ENCODE measurements around the gene DIS3L2. TPM values are rescaled to one million over a fixed set of nuclear protein-coding genes. Genes with fewer than 3 reads are reported as not detected.

The DIS3L2 gene
- total RNA-seq, 1 donor from 2014 or later, result 18.6 TPM

GRCh38 chr2:231992888-231993287, 31.4 kb downstream of the DIS3L2 start:
- no peak for DNase-seq (ENCODE audit: low spot score)
- intact Hi-C loops (cut with DNase I), result no loop called here

GRCh38 chr2:231996797-231997540, 35.5 kb downstream of the DIS3L2 start:
- no peak for DNase-seq (ENCODE audit: low spot score)
- intact Hi-C loops (cut with DNase I), result no loop called here

- no peak for DNase-seq (ENCODE audit: low spot score)
- intact Hi-C loops (cut with DNase I), result no loop called here
These were observed 36.5 kb downstream of the DIS3L2 start for GRCh38 chr2:231998046-231998445.

- intact Hi-C loops (cut with DNase I), result no loop called here
These were observed 38.9 kb downstream of the DIS3L2 start for GRCh38 chr2:232000439-232000838.

GRCh38 chr2:232001073-232001472, 39.6 kb downstream of the DIS3L2 start:
- no peak for DNase-seq (ENCODE audit: low spot score)
- intact Hi-C loops (cut with DNase I), result no loop called here

More at GRCh38 chr2:232000439-232000838, 38.9 kb downstream of the DIS3L2 start:
- no peak for DNase-seq (ENCODE audit: low spot score)

- intact Hi-C loops (cut with DNase I), result no loop called here
- no peak for DNase-seq (ENCODE audit: low spot score)
These were observed 44.7 kb downstream of the DIS3L2 start for GRCh38 chr2:232006253-232006652.

GRCh38 chr2:232008907-232009638, 47.6 kb downstream of the DIS3L2 start:
- no peak for DNase-seq (ENCODE audit: low spot score)
- intact Hi-C loops (cut with DNase I), result no loop called here

DNA sequence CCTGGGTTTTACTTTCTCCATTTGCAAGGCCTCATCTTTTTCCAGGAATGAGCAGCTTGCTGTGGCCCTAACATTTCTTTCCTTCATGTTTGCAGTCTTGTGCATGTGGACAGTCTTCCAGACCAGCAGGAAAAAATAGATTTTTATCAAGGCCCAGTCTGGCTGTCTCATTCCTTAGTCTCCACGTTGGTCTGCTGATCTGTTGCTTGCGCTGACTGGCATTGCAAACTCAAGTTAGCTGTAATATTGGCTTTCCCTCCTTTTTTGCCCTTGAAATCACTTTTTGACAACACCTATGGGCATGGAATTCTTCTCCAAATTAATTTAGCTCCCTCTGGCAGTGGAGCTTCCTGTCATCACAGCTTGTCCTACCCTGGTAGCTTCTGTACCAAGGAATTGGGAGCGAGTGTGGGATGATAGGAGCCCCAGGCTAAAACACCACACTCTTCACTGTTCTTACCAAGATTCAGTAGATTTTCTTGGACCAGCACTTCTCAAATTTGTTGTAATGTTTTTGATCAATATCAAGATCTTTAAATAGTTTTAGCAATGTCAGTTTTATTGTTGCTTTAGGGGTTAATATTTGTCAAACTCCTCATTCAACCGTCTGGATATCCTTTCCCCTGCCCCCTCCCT, 48.2 kb downstream of the DIS3L2 start:
- intact Hi-C loops (cut with DNase I), result no loop called here
- no peak for DNase-seq (ENCODE audit: low spot score)

GRCh38 chr2:232013701-232014353, 52.3 kb downstream of the DIS3L2 start:
- no peak for DNase-seq (ENCODE audit: low spot score)
- intact Hi-C loops (cut with DNase I), result no loop called here

GRCh38 chr2:232014681-232015080, 53.2 kb downstream of the DIS3L2 start:
- DNase-seq (ENCODE audit: low spot score), result no peak
- intact Hi-C loops (cut with DNase I), result no loop called here

GRCh38 chr2:232018181-232018580, 56.7 kb downstream of the DIS3L2 start:
- intact Hi-C loops (cut with DNase I), result no loop called here

DNA sequence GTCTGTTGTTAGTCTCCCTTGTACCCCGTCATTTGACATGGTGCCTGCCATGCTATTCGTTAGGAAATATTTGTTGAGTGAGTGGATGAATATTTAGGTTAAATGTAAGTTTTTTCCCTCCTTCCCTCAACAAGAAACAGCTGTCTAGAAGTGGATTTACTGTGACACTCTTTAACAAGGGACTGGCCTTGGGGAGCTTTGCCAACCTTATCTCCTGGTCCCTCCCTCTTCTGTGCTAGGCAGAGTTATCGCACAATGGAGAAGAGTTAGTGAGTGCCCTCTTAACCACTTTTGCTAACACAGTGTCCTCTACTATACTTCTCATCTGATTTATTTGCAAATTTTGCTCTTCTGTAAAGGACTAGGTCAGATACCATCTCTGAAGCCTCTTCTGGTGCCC, 61.2 kb downstream of the DIS3L2 start:
- DNase-seq (ENCODE audit: low spot score), result no peak
- intact Hi-C loops (cut with DNase I), result loop anchor here (10.0 kb wide), 1 partner anchor 58 kb away; the partner anchor contains the start of gene DIS3L2

More at GRCh38 chr2:232018181-232018580, 56.7 kb downstream of the DIS3L2 start:
- no peak for DNase-seq (ENCODE audit: low spot score)

DNA sequence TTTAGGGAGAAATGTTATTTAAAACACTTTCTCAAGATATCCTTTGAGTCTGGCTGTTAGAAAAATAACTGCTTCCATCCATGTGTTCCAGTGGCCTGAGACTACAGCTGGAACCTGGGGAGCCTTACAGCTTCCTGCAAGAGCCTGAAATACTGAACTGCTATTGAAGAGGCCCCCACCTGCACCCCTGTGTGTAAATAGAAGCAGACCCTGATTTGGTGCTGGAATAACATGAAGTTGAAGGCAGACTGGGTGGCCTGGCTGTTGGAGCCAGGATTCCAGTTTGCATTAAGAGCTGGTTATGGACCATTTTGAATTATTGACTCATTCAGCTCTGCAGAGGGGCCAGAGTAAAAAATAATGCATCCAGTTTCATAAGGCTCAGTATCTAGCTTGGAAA, 61.9 kb downstream of the DIS3L2 start:
- intact Hi-C loops (cut with DNase I), result loop anchor here (10.0 kb wide), 1 partner anchor 59 kb away; the partner anchor contains the start of gene DIS3L2
- DNase-seq (ENCODE audit: low spot score), result no peak

DNA sequence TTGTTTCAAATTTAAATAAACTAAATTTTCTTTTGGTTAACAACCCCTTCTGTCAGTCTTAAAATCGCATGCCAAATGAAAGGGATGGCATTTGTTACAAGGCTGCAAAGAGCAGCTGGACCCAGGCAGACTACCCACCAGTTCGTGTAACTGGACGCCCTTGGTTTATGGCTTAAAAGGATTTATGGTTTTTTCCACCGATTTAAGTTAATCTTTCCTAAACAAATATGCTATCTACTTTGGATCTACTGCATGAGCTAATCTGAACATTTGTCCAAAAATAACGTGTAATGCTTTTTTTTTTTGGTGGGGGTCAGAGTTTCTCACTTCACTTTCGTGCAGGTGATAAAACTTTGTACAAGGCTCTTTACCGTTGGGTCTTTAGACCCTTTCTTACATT, 62.9 kb downstream of the DIS3L2 start:
- DNase-seq (ENCODE audit: low spot score), result no peak
- intact Hi-C loops (cut with DNase I), result loop anchor here (10.0 kb wide), 1 partner anchor 60 kb away; the partner anchor contains the start of gene DIS3L2

DNA sequence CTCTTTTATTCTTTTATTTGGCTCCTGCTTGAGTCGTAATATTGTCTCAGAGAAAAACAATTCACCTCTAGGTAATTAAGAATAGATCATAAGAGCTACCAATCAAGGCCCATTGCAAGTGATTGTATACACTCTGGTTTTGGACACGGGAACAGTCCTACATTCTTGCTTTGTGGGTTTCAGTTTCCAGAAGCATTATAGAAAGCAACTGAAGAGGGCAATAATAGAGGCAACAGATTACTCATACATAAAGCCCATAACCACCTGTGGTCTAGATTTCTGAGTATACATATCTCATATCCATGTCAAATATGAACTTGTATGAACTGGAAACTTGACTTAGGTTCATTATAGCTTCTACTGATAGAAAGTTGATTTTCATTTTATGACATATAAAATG, 65.4 kb downstream of the DIS3L2 start:
- no peak for DNase-seq (ENCODE audit: low spot score)
- intact Hi-C loops (cut with DNase I), result loop anchor here (10.0 kb wide), 1 partner anchor 62 kb away; the partner anchor contains the start of gene DIS3L2

DNA sequence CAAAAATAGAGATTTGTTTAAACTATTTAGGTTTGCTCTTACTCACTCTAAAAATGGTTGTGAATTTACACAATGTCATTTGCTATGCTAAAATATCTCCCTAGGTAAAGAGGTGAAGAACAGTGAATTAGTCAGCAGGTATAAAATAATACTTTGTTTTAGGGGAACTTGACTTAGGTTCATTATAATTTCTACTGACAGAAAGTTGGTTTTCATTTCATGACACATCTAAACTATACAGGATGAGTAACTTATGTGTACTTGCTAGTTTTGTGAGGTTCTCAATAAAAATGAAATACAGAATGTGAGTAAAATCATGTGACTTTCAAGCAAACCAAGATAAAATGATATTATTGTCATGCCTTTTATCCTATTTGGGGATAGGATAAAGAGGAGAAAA, 66.0 kb downstream of the DIS3L2 start:
- DNase-seq (ENCODE audit: low spot score), result no peak
- intact Hi-C loops (cut with DNase I), result loop anchor here (10.0 kb wide), 1 partner anchor 63 kb away; the partner anchor contains the start of gene DIS3L2

DNA sequence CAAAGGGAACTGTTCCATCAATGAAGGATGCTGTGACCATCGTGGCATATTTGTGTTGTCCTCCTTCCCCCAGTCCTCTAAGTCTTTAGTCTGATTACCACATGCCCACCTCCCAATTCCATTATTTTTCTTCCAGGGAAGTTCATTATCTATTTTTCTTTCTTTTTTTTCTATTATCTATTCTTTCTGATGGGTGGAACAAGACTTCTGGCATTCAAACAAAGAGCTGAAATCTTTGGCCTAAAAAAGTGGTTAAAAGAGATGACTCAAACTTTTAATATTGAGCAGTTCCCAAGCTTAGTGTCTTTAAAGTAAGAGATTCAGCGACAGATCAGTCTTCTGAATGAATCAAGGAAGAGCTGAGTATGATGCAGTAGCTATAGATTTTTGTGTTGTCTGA, 66.6 kb downstream of the DIS3L2 start:
- intact Hi-C loops (cut with DNase I), result loop anchor here (10.0 kb wide), 1 partner anchor 63 kb away; the partner anchor contains the start of gene DIS3L2
- DNase-seq (ENCODE audit: low spot score), result no peak

GRCh38 chr2:232028631-232029030, 67.1 kb downstream of the DIS3L2 start:
- intact Hi-C loops (cut with DNase I), result loop anchor here (10.0 kb wide), 1 partner anchor 64 kb away; the partner anchor contains the start of gene DIS3L2

DNA sequence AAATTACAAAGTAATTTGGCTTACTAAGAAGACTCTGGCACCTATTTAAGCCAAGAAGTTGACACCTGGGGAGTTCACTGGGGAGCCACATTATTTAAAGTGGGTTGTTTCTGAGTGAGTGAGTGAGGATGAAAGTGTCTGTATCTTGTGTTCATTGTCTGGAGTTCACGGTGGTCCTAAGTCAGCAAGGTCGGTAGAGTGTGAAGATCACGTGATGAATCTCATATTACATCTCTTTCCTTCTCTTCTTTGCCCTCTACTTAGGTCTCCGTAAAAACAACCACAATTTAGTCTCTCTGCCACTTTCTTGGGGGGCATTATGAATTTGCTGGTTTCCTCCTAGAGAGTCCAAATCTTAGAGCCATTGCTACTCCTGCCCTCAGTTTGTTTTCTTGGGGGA, 67.8 kb downstream of the DIS3L2 start:
- intact Hi-C loops (cut with DNase I), result loop anchor here (10.0 kb wide), 1 partner anchor 65 kb away; the partner anchor contains the start of gene DIS3L2
- no peak for DNase-seq (ENCODE audit: low spot score)

More at GRCh38 chr2:232028631-232029030, 67.1 kb downstream of the DIS3L2 start:
- DNase-seq (ENCODE audit: low spot score), result no peak

All from cardiac septum (tissue), 1 donor.